Naive thymus-derived CD4-positive, alpha-beta T cell (primary cell): ENCODE measurements around the gene IL1R1. TPM values are rescaled to one million over a fixed set of nuclear protein-coding genes. Genes with fewer than 3 reads are reported as not detected.

Source experiments
- ATAC-seq: fragments of 150-1000 bp; cut with Tn5 transposase; 2 replicates; pipeline ENCODE4 v1.10.0; 2021; ENCODE audit warnings: mild to moderate bottlenecking, moderate library complexity
- CTCF ChIA-PET: fragments of 350-600 bp; sonication (Branson Sonifier 250); formaldehyde crosslinking; loops from one replicate; lab custom pipeline; 2021; ENCODE audit warnings: antibody characterized with exemption; lab: Charles Lee
- POLR2A ChIA-PET: fragments of 350-600 bp; sonication (Branson Sonifier 250); formaldehyde crosslinking; loops from one replicate; lab custom pipeline; 2021; ENCODE audit warnings: antibody characterized with exemption, inconsistent platforms; lab: Charles Lee
- DNase-seq, 9 donors: peaks; one replicate each; pipeline versions ENCODE4 v3.0.0 to v3.0.0-alpha.2; 2020 to 2022; ENCODE audit warnings: mixed read lengths in 1 of 9
- H3K27ac ChIP-seq: one replicate; pipeline ENCODE4 v1.7.0; 2013; ENCODE audit warnings: mild to moderate bottlenecking, low read depth, low read length, moderate library complexity
- H3K27me3 ChIP-seq, 2 donors: one replicate each; pipeline ENCODE4 v1.7.0; 2013; ENCODE audit warnings: low read length in 2 of 2, mild to moderate bottlenecking in 2 of 2, moderate library complexity in 2 of 2; ENCODE audit not compliant: control insufficient read depth in 2 of 2, insufficient read depth in 2 of 2
- H3K36me3 ChIP-seq, 3 experiments: 1 replicate in 2 of 3; 2 replicates in 1 of 3; pipeline ENCODE4 v1.7.0; 2013; ENCODE audit warnings: low read length in 3 of 3, mild to moderate bottlenecking in 3 of 3, moderate library complexity in 1 of 3; ENCODE audit not compliant: insufficient read depth in 3 of 3, control insufficient read depth in 2 of 3
- H3K4me1 ChIP-seq, 2 donors: one replicate each; pipeline ENCODE4 v1.7.0; 2013; ENCODE audit warnings: low read length in 2 of 2, mild to moderate bottlenecking in 2 of 2, moderate library complexity in 1 of 2; ENCODE audit not compliant: control insufficient read depth in 2 of 2, insufficient read depth in 2 of 2
- H3K4me3 ChIP-seq: 2 replicates; pipeline ENCODE4 v1.7.0; 2013; ENCODE audit warnings: mild to moderate bottlenecking, low read length
- H3K9me3 ChIP-seq, 3 experiments: 1 replicate in 2 of 3; 2 replicates in 1 of 3; pipeline ENCODE4 v1.7.0; 2013; ENCODE audit warnings: low read length in 3 of 3; ENCODE audit not compliant: control insufficient read depth in 2 of 3
- H3K27ac Mint-ChIP-seq, 9 donors: one replicate each; pipeline ENCODE4 v1.8.0; 2020 to 2022; ENCODE audit warnings: mixed read lengths in 9 of 9, mild to moderate bottlenecking in 8 of 9, moderate library complexity in 5 of 9, inconsistent platforms in 2 of 9
- H3K27me3 Mint-ChIP-seq, 5 donors: one replicate each; pipeline ENCODE4 v1.8.0; 2021 to 2022; ENCODE audit warnings: mixed read lengths in 5 of 5, mild to moderate bottlenecking in 1 of 5
- H3K36me3 Mint-ChIP-seq, 5 donors: one replicate each; pipeline ENCODE4 v1.8.0; 2020 to 2022; ENCODE audit warnings: mixed read lengths in 5 of 5, mild to moderate bottlenecking in 3 of 5, inconsistent platforms in 1 of 5
- H3K4me1 Mint-ChIP-seq, 7 donors: one replicate each; pipeline ENCODE4 v1.8.0; 2020 to 2022; ENCODE audit warnings: mixed read lengths in 7 of 7, mild to moderate bottlenecking in 3 of 7, inconsistent platforms in 1 of 7
- H3K4me3 Mint-ChIP-seq, 10 donors: one replicate each; pipeline ENCODE4 v1.8.0; 2020 to 2022; ENCODE audit warnings: mild to moderate bottlenecking in 10 of 10, mixed read lengths in 10 of 10, moderate library complexity in 6 of 10, inconsistent platforms in 2 of 10
- H3K9me3 Mint-ChIP-seq, 11 donors: one replicate each; pipeline ENCODE4 v1.8.0; 2020 to 2022; ENCODE audit warnings: mixed read lengths in 11 of 11, mild to moderate bottlenecking in 4 of 11, inconsistent platforms in 1 of 11, moderate library complexity in 1 of 11
- intact Hi-C, 2 donors: fragments of 100-400 bp; cut with micrococcal nuclease; formaldehyde crosslinking; loops; one replicate each; pipeline ENCODE4 v1.15.1; 2023
- polyA plus RNA-seq, 2 donors: library from polyadenylated mRNA; unstranded; fragments of 300-500 nt; fragmentation: Illumina TruSeq; gene quantifications; one replicate each; pipeline ENCODE4 v1.2.3, GENCODE V29; 2021
- total RNA-seq, 6 experiments: library from RNA in 5 of 6; stranded (reverse) in 5 of 6; gene quantifications; 1 replicate in 5 of 6; 2 replicates in 1 of 6; pipeline ENCODE4 v1.2.3 and lab custom pipeline; 2021 to 2026

IL1R1 gene
- total and polyA plus RNA-seq, 7 experiments from 2014 or later = 0.17 to 1.5 (median 0.54) TPM; not detected in 2

DNA sequence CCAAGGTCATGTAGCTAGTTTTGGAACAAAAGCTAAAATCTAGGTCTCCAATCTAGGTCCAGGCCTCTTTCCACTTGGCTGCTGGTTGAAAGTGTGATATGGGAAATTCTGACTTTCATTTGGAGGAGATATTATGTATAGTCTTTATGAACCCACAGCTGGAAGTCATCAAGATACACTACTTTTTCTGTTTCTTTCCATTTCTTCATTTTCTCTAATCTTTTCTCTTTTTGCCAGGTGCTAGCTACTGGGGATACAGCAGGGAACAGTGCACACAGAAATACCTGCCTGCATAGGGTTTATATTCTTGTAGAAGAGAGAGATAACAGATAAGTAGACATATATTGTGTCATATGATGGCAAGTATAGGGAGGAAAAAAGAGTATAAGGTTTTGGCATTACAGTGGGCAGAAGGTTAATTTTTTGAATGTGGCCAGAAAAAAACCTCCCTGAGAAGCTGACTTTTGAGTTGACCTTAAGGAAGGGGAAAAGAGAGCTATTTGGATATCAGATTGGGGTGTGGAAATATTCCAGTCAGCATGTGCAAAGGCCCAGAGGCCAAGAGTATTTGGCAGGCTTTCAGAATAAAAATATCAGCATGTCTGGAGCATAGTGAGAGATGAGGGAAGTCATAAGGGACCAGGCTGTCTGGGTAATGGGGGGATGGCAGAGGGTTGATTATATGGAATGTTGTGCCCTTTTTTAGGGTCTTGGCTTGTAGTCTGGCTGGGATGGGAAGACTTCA, 15.6 kb downstream of the IL1R1 start:
- POLR2A ChIA-PET = no interaction called here
- no peak overlapping the region for H3K27ac ChIP-seq
- peaks cover 0 to 6% (median 0%) of the 10 kb centered on the region in 11 donors for H3K9me3 Mint-ChIP-seq
- H3K36me3 Mint-ChIP-seq = peaks cover 0 to 3% (median 0%) of the 10 kb centered on the region in 5 donors
- peaks cover 0 to 8% (median 0%) of the 10 kb centered on the region in 7 donors for H3K4me1 Mint-ChIP-seq
- H3K36me3 ChIP-seq = no peaks in the 10 kb centered on the region
- no peaks in the 10 kb centered on the region for H3K27me3 Mint-ChIP-seq
- CTCF ChIA-PET = no interaction called here
- H3K9me3 ChIP-seq = no peaks in the 10 kb centered on the region
- H3K4me3 ChIP-seq = no peak overlapping the region
- no peak overlapping the region for H3K4me3 Mint-ChIP-seq
- intact Hi-C loops = no loop called here
- H3K27ac Mint-ChIP-seq = peak overlapping the region in 1 of 9 donors; percentile 59
- no peaks in the 10 kb centered on the region for H3K4me1 ChIP-seq
- ATAC-seq (no peak), DNase-seq (no peak)
- no peaks in the 10 kb centered on the region for H3K27me3 ChIP-seq

DNA sequence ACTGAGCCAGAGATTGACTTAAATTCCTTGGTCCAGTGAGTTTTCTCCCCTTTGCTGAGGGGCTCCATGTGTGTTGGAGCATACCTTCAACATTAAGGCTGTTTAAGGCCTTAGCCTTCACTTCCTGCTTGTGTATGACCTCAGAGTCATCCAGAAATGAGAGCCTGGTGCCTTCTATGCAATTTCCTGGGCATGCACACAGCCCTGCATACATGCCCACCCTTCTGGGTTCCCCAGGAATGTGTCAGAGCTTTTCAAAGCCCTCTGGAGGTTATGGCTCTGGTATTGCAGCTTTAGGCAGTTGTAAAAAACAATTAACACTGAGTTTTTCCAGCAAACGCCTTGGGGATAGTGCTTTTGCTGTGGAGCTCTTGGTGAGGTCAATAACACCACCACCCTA, 16.7 kb downstream of the IL1R1 start:
- Histone ChIP-seq H3K36me3 (no peaks in the 10 kb centered on the region), H3K4me3 (no peak overlapping the region), H3K27ac (no peak overlapping the region), H3K27me3 (no peaks in the 10 kb centered on the region), H3K9me3 (no peaks in the 10 kb centered on the region), H3K4me1 (no peaks in the 10 kb centered on the region)
- ATAC-seq (peak; percentile 20), DNase-seq (no peak)
- Mint-ChIP-seq H3K36me3 (peaks cover 0 to 3% (median 0%) of the 10 kb centered on the region in 5 donors), H3K4me3 (no peak overlapping the region), H3K27ac (no peak overlapping the region), H3K9me3 (peaks cover 0 to 6% (median 0%) of the 10 kb centered on the region in 11 donors), H3K27me3 (no peaks in the 10 kb centered on the region), H3K4me1 (peaks cover 0 to 8% (median 0%) of the 10 kb centered on the region in 7 donors)
- CTCF ChIA-PET = interaction anchor here (0.6 kb wide), 1 partner anchor 88 kb away, joined by 3 read pairs; no protein-coding TSS in a partner anchor
- intact Hi-C loops = no loop called here
- POLR2A ChIA-PET = no interaction called here

GRCh38 chr2:102166189-102166845, 23.8 kb downstream of the IL1R1 start:
- Histone ChIP-seq H3K27me3 (no peaks in the 10 kb centered on the region), H3K36me3 (no peaks in the 10 kb centered on the region), H3K27ac (no peak overlapping the region), H3K4me1 (no peaks in the 10 kb centered on the region), H3K4me3 (no peak overlapping the region), H3K9me3 (no peaks in the 10 kb centered on the region)
- no peak overlapping the region for H3K27ac Mint-ChIP-seq
- peaks cover 0 to 6% (median 0%) of the 10 kb centered on the region in 5 donors for H3K36me3 Mint-ChIP-seq
- DNase-seq (peak in 1 of 9 donors; percentile 14), ATAC-seq (no peak)
- H3K27me3 Mint-ChIP-seq = peaks cover 0 to 5% (median 0%) of the 10 kb centered on the region in 5 donors
- peaks cover 0 to 6% (median 0%) of the 10 kb centered on the region in 11 donors for H3K9me3 Mint-ChIP-seq
- POLR2A ChIA-PET = no interaction called here
- intact Hi-C loops = loop anchor here in 1 of 2 donors (1.0 kb wide), 1 partner anchor 146 kb away; no protein-coding TSS in a partner anchor
- H3K4me3 Mint-ChIP-seq = no peak overlapping the region
- H3K4me1 Mint-ChIP-seq = peaks cover 0 to 5% (median 0%) of the 10 kb centered on the region in 7 donors
- CTCF ChIA-PET = interaction anchor here (0.6 to 1.4 kb wide), 4 partner anchors 34 to 160 kb away, joined by 3 to 4 read pairs (median 4); no protein-coding TSS in a partner anchor

DNA sequence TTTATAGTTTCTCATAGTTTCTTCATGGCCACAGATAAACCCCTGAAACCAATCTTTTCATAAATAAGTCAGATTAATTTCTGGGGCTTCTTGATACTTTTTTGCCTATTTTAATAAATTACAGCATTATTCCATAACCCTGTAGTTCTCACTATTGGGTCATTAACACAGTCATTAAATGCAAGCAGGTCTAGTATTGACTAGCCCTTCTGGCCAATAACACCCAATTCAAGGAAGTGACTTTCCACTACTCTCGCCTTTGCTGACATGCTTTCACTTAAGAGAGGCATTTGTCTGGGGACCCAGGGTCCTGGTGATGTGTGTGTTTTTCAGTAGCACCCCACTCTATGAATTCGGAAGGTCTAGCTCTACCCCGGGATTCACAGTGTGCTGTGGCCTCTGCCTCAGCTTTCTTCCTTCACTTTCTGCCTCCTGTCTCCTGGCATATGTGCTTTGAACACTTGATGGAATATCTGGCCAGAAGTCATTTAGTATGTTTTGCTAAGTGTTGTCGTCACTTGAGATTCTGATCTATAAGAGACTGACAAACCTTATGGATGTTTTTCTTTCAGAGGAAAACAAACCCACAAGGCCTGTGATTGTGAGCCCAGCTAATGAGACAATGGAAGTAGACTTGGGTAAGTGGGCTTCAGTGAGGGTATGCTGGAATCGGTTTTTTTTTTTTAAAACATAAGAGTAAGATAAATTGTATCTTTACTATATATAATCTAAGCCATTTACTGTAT, 25.7 kb downstream of the IL1R1 start:
- ATAC-seq = no peak
- no peak overlapping the region for H3K4me3 ChIP-seq
- Mint-ChIP-seq H3K4me1 (peaks cover 4 to 14% (median 10%) of the 10 kb centered on the region in 7 donors), H3K36me3 (peaks cover 0 to 6% (median 0%) of the 10 kb centered on the region in 5 donors), H3K4me3 (no peak overlapping the region), H3K27me3 (peaks cover 0 to 5% (median 0%) of the 10 kb centered on the region in 5 donors), H3K9me3 (peaks cover 0 to 6% (median 0%) of the 10 kb centered on the region in 11 donors), H3K27ac (no peak overlapping the region)
- no peak for DNase-seq
- H3K36me3 ChIP-seq = no peaks in the 10 kb centered on the region
- H3K4me1 ChIP-seq = no peaks in the 10 kb centered on the region
- no peaks in the 10 kb centered on the region for H3K27me3 ChIP-seq
- H3K9me3 ChIP-seq = no peaks in the 10 kb centered on the region
- ChIA-PET CTCF (interaction anchor here (1.1 kb wide), 1 partner anchor 72 kb away, joined by 3 read pairs; no protein-coding TSS in a partner anchor), POLR2A (no interaction called here)
- intact Hi-C loops = no loop called here
- no peak overlapping the region for H3K27ac ChIP-seq

GRCh38 chr2:102171946-102172345, 29.4 kb downstream of the IL1R1 start:
- Mint-ChIP-seq H3K4me1 (peaks cover 4 to 11% (median 10%) of the 10 kb centered on the region in 7 donors), H3K36me3 (peaks cover 0 to 6% (median 0%) of the 10 kb centered on the region in 5 donors), H3K27me3 (peaks cover 0 to 5% (median 0%) of the 10 kb centered on the region in 5 donors), H3K4me3 (no peak overlapping the region), H3K27ac (peak overlapping the region in 1 of 9 donors; percentile 27), H3K9me3 (peaks cover 0 to 3% (median 0%) of the 10 kb centered on the region in 11 donors)
- no peak overlapping the region for H3K27ac ChIP-seq
- CTCF ChIA-PET = interaction anchor here (0.6 kb wide), 1 partner anchor 1219 kb away, joined by 4 read pairs; no protein-coding TSS in a partner anchor
- no peaks in the 10 kb centered on the region for H3K27me3 ChIP-seq
- H3K36me3 ChIP-seq = no peaks in the 10 kb centered on the region
- H3K4me3 ChIP-seq = no peak overlapping the region
- ATAC-seq = no peak
- intact Hi-C loops = no loop called here
- no peak for DNase-seq
- H3K9me3 ChIP-seq = no peaks in the 10 kb centered on the region
- POLR2A ChIA-PET = no interaction called here
- H3K4me1 ChIP-seq = no peaks in the 10 kb centered on the region

- DNase-seq = peak in 1 of 9 donors; percentile 1
- CTCF ChIA-PET = no interaction called here
- H3K9me3 Mint-ChIP-seq = peaks cover 0 to 3% (median 0%) of the 10 kb centered on the region in 11 donors
These were observed 30.2 kb downstream of the IL1R1 start for GRCh38 chr2:102172745-102173144.

More at GRCh38 chr2:102172745-102173144, 30.2 kb downstream of the IL1R1 start:
- intact Hi-C loops = no loop called here
- Histone ChIP-seq H3K27ac (no peak overlapping the region), H3K36me3 (no peaks in the 10 kb centered on the region), H3K9me3 (no peaks in the 10 kb centered on the region), H3K4me3 (no peak overlapping the region), H3K27me3 (no peaks in the 10 kb centered on the region), H3K4me1 (no peaks in the 10 kb centered on the region)
- Mint-ChIP-seq H3K27ac (peak overlapping the region in 5 of 9 donors; percentile 2 to 77 (median 42)), H3K4me1 (peaks cover 4 to 11% (median 10%) of the 10 kb centered on the region in 7 donors), H3K4me3 (peak overlapping the region in 5 of 10 donors; percentile 1 to 53 (median 39)), H3K27me3 (peaks cover 0 to 5% (median 1%) of the 10 kb centered on the region in 5 donors), H3K36me3 (peaks cover 0 to 5% (median 0%) of the 10 kb centered on the region in 5 donors)
- peak; percentile 27 for ATAC-seq
- POLR2A ChIA-PET = no interaction called here
